ENCODE data around the gene CYSLTR2.

DNA sequence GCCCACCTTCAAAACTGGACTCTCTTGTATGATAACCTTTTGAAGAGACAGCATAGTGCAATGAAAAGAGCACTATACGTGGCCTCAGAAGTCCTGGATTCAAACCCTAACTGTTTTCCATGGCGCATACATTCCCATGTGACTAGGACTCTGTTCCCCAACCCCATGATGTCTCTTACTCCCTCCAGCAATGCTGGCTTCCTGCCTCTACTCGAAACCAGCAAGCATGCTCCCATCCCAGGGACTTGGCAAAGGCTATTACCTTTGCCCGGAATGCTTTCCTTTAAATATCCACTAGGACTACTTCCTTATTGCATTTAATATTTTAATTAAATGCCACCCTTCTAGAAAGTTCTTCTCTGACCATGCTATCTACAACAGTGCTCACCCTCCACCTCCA is 75.1 kb downstream of the CYSLTR2 start:
- TF ChIP-seq, protein P1, sequence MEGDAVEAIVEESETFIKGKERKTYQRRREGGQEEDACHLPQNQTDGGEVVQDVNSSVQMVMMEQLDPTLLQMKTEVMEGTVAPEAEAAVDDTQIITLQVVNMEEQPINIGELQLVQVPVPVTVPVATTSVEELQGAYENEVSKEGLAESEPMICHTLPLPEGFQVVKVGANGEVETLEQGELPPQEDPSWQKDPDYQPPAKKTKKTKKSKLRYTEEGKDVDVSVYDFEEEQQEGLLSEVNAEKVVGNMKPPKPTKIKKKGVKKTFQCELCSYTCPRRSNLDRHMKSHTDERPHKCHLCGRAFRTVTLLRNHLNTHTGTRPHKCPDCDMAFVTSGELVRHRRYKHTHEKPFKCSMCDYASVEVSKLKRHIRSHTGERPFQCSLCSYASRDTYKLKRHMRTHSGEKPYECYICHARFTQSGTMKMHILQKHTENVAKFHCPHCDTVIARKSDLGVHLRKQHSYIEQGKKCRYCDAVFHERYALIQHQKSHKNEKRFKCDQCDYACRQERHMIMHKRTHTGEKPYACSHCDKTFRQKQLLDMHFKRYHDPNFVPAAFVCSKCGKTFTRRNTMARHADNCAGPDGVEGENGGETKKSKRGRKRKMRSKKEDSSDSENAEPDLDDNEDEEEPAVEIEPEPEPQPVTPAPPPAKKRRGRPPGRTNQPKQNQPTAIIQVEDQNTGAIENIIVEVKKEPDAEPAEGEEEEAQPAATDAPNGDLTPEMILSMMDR (conservative IDR thresholded peaks at IDR 0.05; ENCODE audit: low read length), result no peak
- TF ChIP-seq EZH2phosphoT487 (IDR thresholded peaks at IDR 0.05; ENCODE audit: borderline replicate concordance, low read depth, low read length), result no peak
